ENCODE data around the gene PRR33.
A peak's percentile ranks its signal among the peaks of the same experiment; 100 is the strongest.

PRR33 gene

DNA sequence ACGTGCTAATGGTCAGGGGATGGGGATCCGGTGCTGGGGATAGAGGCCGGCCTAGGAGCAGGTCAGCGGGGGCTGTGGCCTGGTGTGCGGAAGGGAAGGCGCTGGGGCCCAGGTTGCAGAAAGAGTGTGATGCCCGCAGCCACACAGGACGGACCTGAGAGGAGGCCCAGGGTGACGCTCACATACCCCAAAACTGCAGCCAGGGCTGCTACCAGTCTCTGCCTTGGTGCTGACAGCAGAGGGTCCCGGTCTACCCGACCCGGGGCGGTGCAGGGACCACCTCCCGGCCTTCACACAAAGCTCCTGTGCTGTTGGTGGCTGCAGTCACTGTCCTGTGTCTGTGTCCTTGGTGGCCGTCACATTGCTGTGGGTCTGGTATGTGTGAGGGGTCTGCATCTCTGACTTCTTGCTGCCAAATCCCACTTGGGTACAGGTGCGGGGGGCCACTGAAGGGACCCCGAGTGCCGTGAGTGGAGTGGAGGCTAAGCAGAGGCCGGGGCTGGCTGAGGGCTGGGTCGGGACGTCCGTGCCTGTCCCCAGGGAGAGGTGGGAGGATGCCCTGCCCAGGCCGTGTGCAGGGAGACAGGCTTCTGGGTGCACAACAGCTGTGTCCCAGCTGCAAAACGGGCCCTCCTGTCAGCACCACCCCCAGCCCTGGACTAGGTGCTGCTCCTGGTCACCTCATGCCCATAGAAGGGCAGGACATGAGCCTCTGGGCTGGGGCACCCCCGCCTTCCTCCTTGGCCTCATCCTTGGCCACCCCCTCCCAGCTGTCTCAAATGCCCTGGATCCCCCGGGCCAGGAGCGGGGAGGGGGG, 37.4 kb downstream of the PRR33 start:
- peak; percentile 49 for DNase-seq (ENCODE audit: low spot score)
- Mint-ChIP-seq H3K27ac (peak overlapping the region; percentile 92), H3K27me3 (ENCODE audit: low read depth) (no peaks in the 10 kb centered on the region), H3K9me3 (no peaks in the 10 kb centered on the region), H3K4me1 (ENCODE audit: low read depth) (peaks cover 27% of the 10 kb centered on the region), H3K4me3 (peak overlapping the region; percentile 98), H3K36me3 (ENCODE audit: low read depth) (peaks cover 19% of the 10 kb centered on the region)

DNA sequence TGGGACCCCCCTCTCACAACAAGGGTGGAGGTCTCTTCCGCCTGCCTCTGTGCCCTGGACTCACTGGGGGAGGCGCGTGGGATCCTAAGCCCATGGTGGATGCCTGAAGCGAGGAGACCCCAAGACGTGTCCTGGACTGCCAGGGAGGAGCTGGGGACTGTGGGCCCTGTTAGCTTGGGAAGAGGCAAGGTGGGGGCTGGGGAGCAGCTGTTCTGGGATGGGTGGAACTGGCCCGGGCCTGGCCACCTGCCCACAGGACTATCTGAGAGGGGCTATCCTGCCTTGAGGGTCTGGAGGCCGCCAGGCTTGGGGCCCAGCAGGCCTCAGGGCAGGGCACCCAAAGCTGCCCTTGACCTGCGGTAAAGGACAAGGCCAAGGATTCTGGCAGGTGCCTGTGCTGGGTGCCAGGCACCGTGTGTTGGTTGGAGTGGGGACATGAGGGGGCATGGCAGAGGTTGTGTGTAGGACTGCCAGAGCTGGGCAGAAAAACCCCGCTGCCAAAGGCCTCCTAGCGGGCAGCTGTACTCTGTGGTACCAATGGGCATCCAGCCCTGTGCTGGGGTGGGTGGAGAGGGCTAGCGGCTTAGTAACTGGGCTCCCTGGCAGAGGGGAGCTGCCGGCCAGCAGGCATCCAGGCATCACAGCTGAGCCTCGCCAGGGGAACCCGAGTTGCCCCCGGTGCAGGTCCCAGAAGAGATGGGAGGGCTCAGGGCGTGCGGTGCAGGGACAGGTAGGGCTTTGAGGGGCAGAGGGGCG, 38.1 kb downstream of the PRR33 start:
- Mint-ChIP-seq H3K27ac (peak overlapping the region; percentile 92), H3K9me3 (no peaks in the 10 kb centered on the region), H3K4me1 (ENCODE audit: low read depth) (peaks cover 27% of the 10 kb centered on the region), H3K36me3 (ENCODE audit: low read depth) (peaks cover 18% of the 10 kb centered on the region), H3K27me3 (ENCODE audit: low read depth) (no peaks in the 10 kb centered on the region), H3K4me3 (peak overlapping the region; percentile 98)
- no peak for DNase-seq (ENCODE audit: low spot score)

DNA sequence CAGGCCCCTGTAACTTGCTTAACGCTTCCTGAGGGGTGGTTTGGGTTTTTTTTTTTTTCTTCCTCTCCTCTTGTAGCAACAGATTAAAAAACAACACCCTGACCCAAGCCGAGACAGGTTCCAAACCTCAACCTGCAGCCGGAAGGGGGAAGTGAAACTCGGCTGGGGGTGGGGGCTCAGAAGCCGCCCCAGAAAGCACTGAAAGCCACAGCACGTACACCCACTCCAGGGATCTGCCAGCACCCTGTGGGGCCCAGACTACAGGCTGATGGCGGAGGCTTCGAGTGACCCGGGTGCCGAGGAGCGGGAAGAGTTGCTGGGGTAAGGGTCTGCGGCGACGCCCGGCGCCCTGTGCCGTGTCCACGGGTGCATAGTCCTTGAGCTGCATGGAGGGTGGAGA, 38.8 kb downstream of the PRR33 start, which contains the start of gene LSP1:
TSS of gene LSP1 (plus strand) at position 208 of the 400 bp plus-strand sequence. CDS start at position 269, 61 bp downstream.
- Mint-ChIP-seq H3K36me3 (ENCODE audit: low read depth) (peaks cover 18% of the 10 kb centered on the region), H3K9me3 (no peaks in the 10 kb centered on the region), H3K4me1 (ENCODE audit: low read depth) (peaks cover 29% of the 10 kb centered on the region), H3K27me3 (ENCODE audit: low read depth) (no peaks in the 10 kb centered on the region), H3K4me3 (peak within 1 kb of the TSS; percentile 98), H3K27ac (peak within 1 kb of the TSS; percentile 92)
- DNase-seq (ENCODE audit: low spot score) = peak; percentile 90

DNA sequence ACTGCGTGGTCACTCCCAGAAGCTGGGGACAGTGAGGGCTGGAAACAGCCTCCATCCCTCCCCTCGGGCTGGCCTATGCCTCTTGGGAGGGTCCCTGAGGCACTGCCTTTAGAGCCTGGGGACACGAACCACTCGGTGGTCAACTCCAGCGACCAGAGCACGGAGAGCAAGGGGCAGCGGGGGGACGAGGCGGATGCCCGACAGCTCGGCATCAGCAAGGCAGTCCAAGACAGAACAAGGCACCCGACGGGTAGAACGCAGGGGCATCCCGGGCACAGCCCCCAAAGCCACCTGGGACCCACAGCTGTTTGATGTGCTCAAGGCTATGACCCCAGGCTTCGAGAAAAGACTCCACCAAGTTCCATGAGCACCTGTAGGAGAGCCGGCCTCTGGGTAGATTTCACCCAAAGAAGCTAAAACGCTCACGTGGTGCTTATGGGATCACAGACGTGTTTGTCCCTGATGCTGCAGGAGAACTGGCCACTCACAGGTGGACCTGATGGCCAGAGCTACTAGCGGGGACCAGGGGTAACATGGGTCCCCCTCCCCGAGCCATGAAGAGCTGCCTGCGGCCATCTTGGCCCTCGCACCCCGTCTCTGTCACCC, 39.3 kb downstream of the PRR33 start:
- peaks cover 18% of the 10 kb centered on the region for H3K36me3 Mint-ChIP-seq (ENCODE audit: low read depth)
- peak overlapping the region; percentile 92 for H3K27ac Mint-ChIP-seq
- peaks cover 33% of the 10 kb centered on the region for H3K4me1 Mint-ChIP-seq (ENCODE audit: low read depth)
- H3K27me3 Mint-ChIP-seq (ENCODE audit: low read depth) = no peaks in the 10 kb centered on the region
- DNase-seq (ENCODE audit: low spot score) = no peak
- no peaks in the 10 kb centered on the region for H3K9me3 Mint-ChIP-seq
- H3K4me3 Mint-ChIP-seq = peak overlapping the region; percentile 98

DNA sequence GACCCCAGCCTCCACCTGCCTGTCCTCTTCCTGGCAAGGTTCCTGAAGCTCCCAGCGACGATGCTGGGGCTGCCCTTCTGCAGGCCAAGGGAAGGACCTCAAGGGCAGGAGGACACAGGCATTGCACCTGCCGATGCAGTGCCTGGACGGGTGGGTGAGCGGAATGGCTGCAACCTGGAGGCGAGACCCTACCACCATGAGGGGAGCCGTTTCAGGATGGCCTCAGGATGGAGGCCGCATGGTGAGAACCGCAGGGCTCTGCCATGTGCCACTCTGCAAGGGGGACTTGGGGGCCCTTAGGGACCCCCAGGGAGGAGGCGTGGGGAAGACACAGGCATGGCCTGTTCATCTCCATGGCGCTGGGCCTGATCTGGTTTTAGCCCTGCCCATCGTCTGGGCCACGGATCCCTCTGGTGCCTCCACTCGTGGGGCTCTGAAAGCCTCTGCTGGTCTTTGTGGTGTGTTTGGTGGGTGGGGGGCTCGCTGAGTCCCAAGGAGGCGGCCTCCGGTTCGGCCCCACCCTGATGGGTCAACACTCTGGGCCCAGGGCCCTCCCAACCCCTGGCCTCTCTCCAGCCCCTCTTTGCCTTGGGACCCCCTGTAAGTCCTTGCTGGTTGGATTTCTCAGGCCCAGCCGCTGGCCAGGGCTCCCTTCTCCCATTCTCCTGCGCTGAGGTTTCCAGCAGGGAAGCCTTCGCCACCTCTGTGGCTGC, 40.1 kb downstream of the PRR33 start:
- peak overlapping the region; percentile 98 for H3K4me3 Mint-ChIP-seq
- H3K27me3 Mint-ChIP-seq (ENCODE audit: low read depth) = no peaks in the 10 kb centered on the region
- peaks cover 18% of the 10 kb centered on the region for H3K36me3 Mint-ChIP-seq (ENCODE audit: low read depth)
- peak overlapping the region; percentile 92 for H3K27ac Mint-ChIP-seq
- H3K9me3 Mint-ChIP-seq = no peaks in the 10 kb centered on the region
- no peak for DNase-seq (ENCODE audit: low spot score)
- H3K4me1 Mint-ChIP-seq (ENCODE audit: low read depth) = peaks cover 36% of the 10 kb centered on the region

DNA sequence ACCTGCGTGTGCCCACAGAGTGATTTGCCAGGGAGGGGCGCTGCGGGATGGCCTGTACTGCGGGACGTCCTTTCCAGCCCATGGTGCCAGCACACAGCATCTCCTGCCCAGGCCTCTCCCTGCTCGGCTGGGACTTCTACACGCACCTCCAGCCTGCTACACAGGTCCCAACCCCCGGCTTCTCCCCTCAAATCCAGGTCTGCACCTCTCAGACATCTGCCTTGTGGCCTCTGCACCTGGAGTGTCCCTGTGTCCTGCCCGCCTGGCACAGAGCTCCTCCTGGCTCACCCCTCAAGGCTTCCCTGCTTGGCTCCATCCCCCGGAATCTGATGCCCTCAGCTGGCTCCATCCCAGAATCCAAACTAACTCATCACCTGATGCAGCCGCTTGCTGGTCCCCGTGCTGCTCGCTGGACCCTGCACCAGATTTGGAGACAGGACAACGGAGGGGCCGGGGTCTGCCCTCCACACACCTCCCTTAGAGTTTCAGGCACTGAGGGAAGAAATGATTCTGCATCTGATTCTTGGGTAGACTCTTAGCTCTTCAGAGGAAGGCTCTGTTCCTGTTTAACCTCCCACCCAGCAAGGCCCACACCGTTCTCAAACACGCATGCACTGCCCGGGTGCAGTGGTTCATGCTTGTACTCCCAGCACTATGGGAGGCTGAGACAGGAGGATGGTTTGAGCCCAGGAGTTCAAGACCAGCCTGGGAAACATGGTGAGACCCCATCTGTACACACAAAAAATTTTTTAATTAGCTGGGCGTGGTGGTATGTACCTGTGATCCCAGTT, 42.9 kb downstream of the PRR33 start:
- H3K4me1 Mint-ChIP-seq (ENCODE audit: low read depth) = peaks cover 54% of the 10 kb centered on the region
- DNase-seq (ENCODE audit: low spot score) = no peak
- H3K9me3 Mint-ChIP-seq = no peaks in the 10 kb centered on the region
- peak overlapping the region; percentile 71 for H3K27ac Mint-ChIP-seq
- no peaks in the 10 kb centered on the region for H3K27me3 Mint-ChIP-seq (ENCODE audit: low read depth)
- H3K4me3 Mint-ChIP-seq = no peak overlapping the region
- H3K36me3 Mint-ChIP-seq (ENCODE audit: low read depth) = peaks cover 11% of the 10 kb centered on the region

DNA sequence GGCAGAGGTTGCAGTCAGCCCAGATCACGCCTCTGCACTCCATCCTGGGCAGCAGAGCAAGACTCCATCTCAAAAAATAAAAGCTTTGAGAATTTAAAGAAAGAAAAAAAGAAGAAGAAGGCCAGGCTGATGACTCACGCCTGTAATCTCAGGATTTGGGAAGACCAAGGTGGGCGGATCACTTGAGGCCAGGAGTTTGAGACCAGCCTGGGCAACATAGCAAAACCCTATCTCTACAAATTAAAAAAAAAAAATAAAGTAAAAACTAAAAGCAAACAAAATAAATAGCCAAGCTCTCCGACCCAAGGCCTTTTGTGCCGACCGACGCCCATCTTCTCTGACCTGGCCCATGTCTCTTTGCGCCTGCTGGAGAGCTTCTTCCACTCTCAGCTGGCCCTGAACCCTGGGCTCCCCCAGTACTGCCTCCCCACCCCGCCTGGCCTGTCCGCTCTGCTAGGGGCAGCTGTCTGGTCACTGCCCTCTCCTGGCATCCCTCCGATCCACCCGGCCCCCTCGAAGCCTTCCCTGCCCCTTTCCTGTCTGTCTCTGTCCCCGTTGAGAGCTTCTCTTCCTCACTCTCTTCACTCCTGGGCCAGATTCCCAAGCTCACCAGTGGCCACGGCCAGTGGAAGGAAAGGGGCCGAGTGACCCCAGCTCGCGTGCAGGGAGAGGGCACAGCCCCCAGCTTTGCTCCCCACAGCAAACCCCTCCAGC, 43.6 kb downstream of the PRR33 start:
- peaks cover 60% of the 10 kb centered on the region for H3K4me1 Mint-ChIP-seq (ENCODE audit: low read depth)
- no peak overlapping the region for H3K4me3 Mint-ChIP-seq
- no peaks in the 10 kb centered on the region for H3K9me3 Mint-ChIP-seq
- DNase-seq (ENCODE audit: low spot score) = no peak
- H3K27ac Mint-ChIP-seq = peak overlapping the region; percentile 77
- H3K27me3 Mint-ChIP-seq (ENCODE audit: low read depth) = no peaks in the 10 kb centered on the region
- H3K36me3 Mint-ChIP-seq (ENCODE audit: low read depth) = peaks cover 3% of the 10 kb centered on the region

DNA sequence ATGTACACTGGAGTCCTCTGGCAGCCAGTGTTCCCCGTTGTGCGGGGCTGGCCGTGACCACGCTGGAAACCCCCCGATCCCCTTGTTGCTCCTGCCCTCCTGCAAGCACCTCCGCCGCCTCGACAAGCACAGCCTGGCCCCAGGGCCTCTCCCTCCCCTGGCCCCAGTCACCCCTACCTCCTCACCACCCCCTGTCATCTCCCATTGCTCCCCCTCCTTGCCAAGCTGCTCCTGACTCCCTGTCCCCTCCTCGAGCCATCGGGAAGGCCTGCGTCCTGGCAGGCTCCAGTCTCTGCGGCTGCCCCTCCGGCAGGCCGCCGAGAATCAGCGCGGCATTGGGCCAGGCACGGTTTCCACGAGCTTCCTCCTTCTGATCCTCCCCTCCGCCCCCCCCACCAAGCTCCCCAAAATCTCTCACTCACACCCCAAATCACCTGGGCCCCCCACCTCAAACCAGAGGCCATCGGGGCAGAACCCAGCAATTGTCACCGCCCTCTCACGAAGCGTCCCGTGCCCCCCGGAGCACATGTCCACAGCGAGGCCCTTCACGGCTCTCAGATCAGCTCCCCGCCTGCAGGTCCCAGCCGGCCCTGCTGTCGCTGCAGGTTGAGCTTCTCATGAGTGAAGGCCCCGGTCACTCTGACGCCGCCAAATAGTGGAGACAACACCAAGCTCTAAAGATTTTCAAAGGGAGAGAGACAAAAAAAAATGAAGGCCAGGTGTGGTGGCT, 44.5 kb downstream of the PRR33 start:
- Mint-ChIP-seq H3K4me3 (no peak overlapping the region), H3K27ac (peak overlapping the region; percentile 77), H3K36me3 (ENCODE audit: low read depth) (no peaks in the 10 kb centered on the region), H3K9me3 (no peaks in the 10 kb centered on the region), H3K27me3 (ENCODE audit: low read depth) (no peaks in the 10 kb centered on the region), H3K4me1 (ENCODE audit: low read depth) (peaks cover 51% of the 10 kb centered on the region)
- no peak for DNase-seq (ENCODE audit: low spot score)

DNA sequence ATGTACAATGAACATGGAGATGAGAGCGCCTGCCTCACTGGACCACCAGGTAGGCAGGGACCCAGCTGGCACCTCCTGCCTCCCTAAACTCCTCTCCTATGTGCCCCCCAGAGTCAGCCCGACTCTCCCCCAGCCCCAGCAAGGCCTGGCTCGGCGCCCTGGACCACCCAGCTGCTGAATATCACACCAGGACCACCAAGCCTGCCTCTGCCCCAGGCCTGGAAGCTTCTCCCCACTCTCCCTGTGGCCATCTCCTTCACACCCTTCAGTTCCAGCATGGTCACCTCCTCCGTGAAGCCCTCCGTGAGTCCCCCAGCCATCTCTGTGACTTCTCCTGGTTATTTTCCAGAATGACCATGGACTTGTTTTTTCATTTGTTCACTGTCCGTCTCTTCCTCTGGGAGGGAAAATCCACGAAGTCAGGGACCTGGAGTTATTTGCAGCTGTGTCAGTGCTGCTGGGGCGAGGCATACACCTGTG, 45.2 kb downstream of the PRR33 start:
- Mint-ChIP-seq H3K36me3 (ENCODE audit: low read depth) (no peaks in the 10 kb centered on the region), H3K27ac (peak overlapping the region; percentile 74), H3K4me3 (no peak overlapping the region), H3K4me1 (ENCODE audit: low read depth) (peaks cover 48% of the 10 kb centered on the region), H3K9me3 (no peaks in the 10 kb centered on the region), H3K27me3 (ENCODE audit: low read depth) (no peaks in the 10 kb centered on the region)
- DNase-seq (ENCODE audit: low spot score) = no peak

DNA sequence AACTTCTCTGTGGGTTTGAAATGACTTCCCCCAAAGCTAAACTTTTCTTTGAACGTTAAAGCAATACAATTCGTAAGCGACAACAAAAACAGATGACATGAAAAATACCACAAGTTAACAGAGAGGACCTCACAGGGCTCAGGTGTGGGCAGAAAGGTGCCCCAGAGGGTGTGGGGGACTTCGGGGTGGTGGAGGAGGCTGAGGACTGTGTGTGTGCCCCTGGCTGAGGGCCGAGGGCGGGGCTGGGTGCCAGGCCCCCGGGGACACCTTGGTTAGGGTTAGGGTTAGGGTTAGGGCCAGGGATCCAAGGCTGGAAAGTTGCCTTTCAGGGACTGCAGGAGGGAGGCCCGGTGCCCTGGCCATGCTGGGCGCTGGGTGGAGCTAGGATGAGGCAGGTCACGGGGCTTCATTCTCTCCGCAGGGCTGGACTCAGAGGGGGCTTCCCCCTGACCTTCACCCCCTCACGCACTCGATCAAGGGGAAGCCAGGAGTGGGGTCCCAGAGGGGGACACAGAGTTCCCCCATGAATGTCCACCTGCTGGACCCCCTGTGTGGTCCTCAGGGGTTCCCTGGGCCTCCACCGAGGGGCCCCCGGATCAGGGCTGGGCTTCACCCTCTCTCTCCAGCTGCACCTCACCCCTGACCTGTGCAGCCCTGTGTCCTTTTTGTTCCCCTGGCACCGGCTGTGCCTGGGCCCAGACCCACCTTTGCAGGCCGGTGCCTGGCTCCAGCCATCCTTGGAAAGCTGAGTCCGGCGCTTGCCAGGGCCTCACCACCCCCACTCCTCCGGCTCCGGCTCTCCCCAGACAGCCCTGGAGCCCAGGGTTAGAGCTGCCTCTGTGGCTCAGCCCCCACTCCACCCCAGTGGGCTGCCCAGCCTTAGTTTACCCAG, 45.9 kb downstream of the PRR33 start:
- Mint-ChIP-seq H3K9me3 (no peaks in the 10 kb centered on the region), H3K27me3 (ENCODE audit: low read depth) (no peaks in the 10 kb centered on the region), H3K27ac (peak overlapping the region; percentile 86), H3K36me3 (ENCODE audit: low read depth) (no peaks in the 10 kb centered on the region), H3K4me3 (peak overlapping the region; percentile 75), H3K4me1 (ENCODE audit: low read depth) (peaks cover 44% of the 10 kb centered on the region)
- DNase-seq (ENCODE audit: low spot score) = no peak

DNA sequence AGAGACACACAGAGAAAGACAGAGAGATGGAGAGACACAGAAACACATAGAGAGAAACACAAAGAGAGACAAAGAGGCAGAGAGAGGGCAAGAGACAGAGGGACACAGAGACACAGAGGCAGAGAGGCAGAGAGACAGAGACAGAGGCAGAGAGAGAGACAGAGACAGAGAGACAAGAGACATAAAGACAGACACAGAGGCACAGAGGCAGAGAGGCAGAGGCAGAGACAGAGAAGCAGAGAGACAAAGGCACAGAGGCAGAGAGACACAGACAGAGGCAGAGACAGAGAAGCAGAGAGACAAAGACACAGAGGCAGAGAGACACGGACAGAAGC, 46.6 kb downstream of the PRR33 start:
- no peaks in the 10 kb centered on the region for H3K9me3 Mint-ChIP-seq
- H3K36me3 Mint-ChIP-seq (ENCODE audit: low read depth) = no peaks in the 10 kb centered on the region
- no peaks in the 10 kb centered on the region for H3K27me3 Mint-ChIP-seq (ENCODE audit: low read depth)
- peaks cover 38% of the 10 kb centered on the region for H3K4me1 Mint-ChIP-seq (ENCODE audit: low read depth)
- DNase-seq (ENCODE audit: low spot score) = no peak
- H3K27ac Mint-ChIP-seq = peak overlapping the region; percentile 86
- H3K4me3 Mint-ChIP-seq = peak overlapping the region; percentile 75
